Upper lobe of left lung (tissue), 4 donors: ENCODE measurements around the gene WSCD2.

Experiments used
- POLR2A ChIP-seq, 4 donors: fragments of 450-650 bp; IDR thresholded peaks; one replicate each; pipeline ENCODE4 v1.5.1; 2016 to 2017; ENCODE audit warnings: antibody characterized with exemption in 4 of 4, mild to moderate bottlenecking in 2 of 4
- TF ChIP-seq, protein P1 (sequence below), 6 experiments: fragments of 450-650 bp in 4 of 6; fragments of 200-600 bp in 2 of 6; sonication (generic) in 2 of 6; IDR thresholded peaks; one replicate each; pipeline ENCODE4 v1.5.1; 2016 to 2019; ENCODE audit warnings: antibody characterized with exemption in 6 of 6

DNA sequence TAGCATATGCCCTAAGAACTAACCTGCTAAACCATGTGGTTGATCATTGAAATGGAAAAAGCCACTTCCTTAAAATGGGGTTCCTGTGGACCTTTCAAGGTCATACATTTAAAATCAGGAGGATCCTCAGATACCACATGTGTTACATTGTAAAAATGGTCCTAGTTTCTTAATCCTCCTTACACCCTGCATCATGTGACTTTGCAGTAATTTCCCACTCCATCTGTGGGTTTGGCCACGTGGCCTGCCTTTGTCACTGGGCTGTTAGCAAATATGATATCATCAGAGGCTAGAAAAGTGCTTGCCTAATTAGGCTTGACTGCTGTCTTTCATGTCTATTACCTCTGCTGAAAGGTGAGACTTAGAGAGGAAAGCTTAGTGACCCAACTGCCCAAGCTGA is 139.3 kb downstream of the WSCD2 start:
- TF ChIP-seq POLR2A (IDR thresholded peaks at IDR 0.05), result no peak
- TF ChIP-seq, protein P1, sequence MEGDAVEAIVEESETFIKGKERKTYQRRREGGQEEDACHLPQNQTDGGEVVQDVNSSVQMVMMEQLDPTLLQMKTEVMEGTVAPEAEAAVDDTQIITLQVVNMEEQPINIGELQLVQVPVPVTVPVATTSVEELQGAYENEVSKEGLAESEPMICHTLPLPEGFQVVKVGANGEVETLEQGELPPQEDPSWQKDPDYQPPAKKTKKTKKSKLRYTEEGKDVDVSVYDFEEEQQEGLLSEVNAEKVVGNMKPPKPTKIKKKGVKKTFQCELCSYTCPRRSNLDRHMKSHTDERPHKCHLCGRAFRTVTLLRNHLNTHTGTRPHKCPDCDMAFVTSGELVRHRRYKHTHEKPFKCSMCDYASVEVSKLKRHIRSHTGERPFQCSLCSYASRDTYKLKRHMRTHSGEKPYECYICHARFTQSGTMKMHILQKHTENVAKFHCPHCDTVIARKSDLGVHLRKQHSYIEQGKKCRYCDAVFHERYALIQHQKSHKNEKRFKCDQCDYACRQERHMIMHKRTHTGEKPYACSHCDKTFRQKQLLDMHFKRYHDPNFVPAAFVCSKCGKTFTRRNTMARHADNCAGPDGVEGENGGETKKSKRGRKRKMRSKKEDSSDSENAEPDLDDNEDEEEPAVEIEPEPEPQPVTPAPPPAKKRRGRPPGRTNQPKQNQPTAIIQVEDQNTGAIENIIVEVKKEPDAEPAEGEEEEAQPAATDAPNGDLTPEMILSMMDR (IDR thresholded peaks at IDR 0.05), result no peak
